ENCODE data around the gene GOLGA8M.
"Not testable (repeated sequence)": the region's sequence is repeated elsewhere in the genome, so short reads cannot be mapped to it uniquely, and the experiment has no call there.

Gene GOLGA8M, protein sequence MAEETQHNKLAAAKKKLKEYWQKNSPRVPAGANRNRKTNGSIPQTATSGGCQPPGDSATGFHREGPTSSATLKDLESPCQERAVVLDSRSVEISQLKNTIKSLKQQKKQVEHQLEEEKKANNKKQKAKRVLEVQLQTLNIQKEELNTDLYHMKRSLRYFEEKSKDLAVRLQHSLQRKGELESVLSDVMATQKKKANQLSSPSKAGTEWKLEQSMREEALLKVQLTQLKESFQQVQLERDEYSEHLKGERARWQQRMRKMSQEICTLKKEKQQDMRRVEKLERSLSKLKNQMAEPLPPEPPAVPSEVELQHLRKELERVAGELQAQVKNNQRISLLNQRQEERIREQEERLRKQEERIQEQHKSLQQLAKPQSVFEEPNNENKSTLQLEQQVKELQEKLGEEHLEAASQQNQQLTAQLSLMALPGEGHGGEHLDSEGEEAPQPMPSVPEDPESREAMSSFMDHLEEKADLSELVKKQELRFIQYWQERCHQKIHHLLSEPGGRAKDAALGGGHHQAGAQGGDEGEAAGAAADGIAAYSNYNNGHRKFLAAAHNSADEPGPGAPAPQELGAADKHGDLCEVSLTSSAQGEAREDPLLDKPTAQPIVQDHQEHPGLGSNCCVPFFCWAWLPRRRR

GRCh38 chr15:28712270-28712669 is at the start of gene GOLGA8M:
GOLGA8M (minus strand) TSS chr15:28712421; CDS start chr15:28712323, 98 bp downstream.
- not testable (repeated sequence) for DNase-seq (ENCODE audit: low read depth in 2 of 2)

GRCh38 chr15:28742890-28743289 is 30.7 kb upstream of the GOLGA8M start:
- not testable (repeated sequence) for DNase-seq (ENCODE audit: low read depth in 2 of 2)

GRCh38 chr15:28738590-28739292 is 26.5 kb upstream of the GOLGA8M start:
- DNase-seq (ENCODE audit: low read depth in 2 of 2), result not testable (repeated sequence)

- DNase-seq (ENCODE audit: low read depth in 2 of 2), result not testable (repeated sequence)
These were observed 26.0 kb upstream of the GOLGA8M start for GRCh38 chr15:28738200-28738561.

GRCh38 chr15:28737521-28738199 is 25.4 kb upstream of the GOLGA8M start:
- peak; percentile 11 to 15 for DNase-seq (ENCODE audit: low read depth in 2 of 2)

- peak in 1 of 2 donors; percentile 10 for DNase-seq (ENCODE audit: low read depth in 2 of 2)
These were observed 15.8 kb upstream of the GOLGA8M start for GRCh38 chr15:28728061-28728460.

DNA sequence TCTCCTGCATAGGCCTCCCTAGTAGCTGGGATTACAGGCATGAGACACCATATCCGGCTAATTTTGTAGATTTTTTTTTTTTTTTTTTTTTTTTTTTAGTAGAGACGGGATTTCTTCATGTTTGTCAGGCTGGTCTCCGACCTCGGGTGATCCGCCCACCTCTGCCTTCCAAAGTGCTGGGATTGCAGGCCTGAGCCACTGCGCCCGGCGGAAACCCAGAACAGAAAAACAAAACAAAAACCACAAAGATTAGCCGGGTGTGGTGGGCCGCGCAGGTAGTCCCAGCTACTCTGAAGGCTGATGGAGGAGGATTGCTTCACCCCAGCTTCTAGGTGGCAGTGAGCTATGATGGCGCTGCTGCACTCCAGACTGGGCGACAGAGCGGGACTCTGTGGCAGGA is 14.8 kb upstream of the GOLGA8M start:
- DNase-seq (ENCODE audit: low read depth in 2 of 2), result not testable (repeated sequence)

DNA sequence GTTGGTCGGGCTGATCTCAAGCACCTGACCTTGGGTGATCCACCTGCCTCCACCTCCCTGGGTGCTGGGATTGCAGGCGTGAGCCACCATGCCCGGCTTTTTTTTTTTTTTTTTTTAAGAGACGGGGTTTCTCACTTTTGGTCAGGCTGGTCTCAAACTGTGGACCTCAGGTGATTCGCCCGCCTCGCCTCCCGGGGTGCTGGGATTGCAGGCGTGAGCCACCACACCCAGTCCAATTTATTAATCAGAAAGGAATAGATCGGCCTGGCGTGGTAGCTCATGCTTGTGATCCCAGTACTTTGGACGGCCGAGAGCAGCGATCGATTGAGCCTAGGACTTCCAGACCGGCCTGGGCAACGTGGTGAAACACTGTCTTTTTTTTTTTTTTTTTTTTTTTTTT is 13.9 kb upstream of the GOLGA8M start:
- no peak for DNase-seq (ENCODE audit: low read depth in 2 of 2)

GRCh38 chr15:28725556-28725955 is 13.3 kb upstream of the GOLGA8M start:
- DNase-seq (ENCODE audit: low read depth in 2 of 2), result no peak

- not testable (repeated sequence) for DNase-seq (ENCODE audit: low read depth in 2 of 2)
These were observed 11.8 kb upstream of the GOLGA8M start for GRCh38 chr15:28723986-28724385.

- not testable (repeated sequence) for DNase-seq (ENCODE audit: low read depth in 2 of 2)
These were observed 7.4 kb upstream of the GOLGA8M start for GRCh38 chr15:28719626-28720025.

DNA sequence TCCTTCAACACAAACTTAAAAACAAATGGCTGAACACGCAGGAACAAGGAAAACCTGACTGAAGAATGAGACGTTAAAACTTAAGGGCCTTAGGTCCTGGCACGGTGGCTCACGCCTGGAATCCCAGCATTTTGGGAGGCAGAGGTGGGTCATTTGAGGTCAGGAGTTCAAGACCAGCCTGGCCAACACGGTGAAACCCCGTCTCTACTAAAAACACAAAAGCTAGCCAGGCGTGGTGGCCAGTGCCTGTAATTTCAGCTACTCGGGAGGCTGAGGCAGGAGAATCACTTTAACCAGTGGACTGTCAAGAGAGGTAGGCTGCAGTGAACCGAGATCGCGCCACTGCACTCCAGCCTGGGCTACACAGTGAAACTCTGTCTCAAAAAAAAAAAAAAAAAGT is 6.4 kb upstream of the GOLGA8M start:
- not testable (repeated sequence) for DNase-seq (ENCODE audit: low read depth in 2 of 2)

- DNase-seq (ENCODE audit: low read depth in 2 of 2), result not testable (repeated sequence)
These were observed 2.0 kb upstream of the GOLGA8M start for GRCh38 chr15:28714176-28714575.

DNA sequence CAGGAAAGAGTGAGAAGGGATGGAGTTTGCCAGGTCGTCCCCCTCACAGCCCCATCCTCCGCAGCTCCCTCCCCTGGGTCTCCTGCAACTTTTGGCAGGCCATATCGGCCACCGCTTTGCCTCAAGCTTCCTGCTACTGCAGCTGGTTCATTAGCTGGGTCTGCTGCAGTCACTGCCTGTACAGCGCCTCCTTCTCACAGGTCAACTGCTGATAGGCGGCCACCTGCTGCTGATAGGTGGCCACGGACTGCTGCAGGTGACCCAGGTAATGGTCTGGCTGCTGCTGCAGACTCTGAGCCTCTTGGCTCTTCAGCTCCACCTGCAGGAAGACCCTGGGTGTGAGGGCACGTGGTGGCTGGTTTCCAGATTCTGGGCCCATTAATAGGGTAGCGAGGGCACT is 8.3 kb downstream of the GOLGA8M start:
- DNase-seq (ENCODE audit: low read depth in 2 of 2), result not testable (repeated sequence)

DNA sequence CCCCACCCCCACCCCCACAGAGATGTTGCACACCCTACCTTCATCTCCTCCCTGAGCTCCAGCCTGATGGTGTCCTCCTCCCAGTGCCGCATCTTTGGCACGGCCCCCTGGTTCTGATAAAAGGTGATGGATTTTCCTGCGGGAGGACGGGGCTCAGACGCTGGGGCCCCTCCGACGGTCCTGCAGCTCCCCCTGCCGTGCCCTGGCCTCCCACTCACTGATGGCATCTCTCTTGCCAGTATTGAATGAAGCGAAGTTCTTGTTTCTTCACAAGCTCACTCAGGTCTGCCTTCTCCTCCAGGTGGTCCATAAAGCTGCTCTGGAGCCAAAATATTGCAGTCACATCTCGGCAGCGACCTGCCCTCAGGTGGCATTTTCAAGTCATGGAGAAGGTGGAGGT is 9.8 kb downstream of the GOLGA8M start:
- not testable (repeated sequence) for DNase-seq (ENCODE audit: low read depth in 2 of 2)

DNA sequence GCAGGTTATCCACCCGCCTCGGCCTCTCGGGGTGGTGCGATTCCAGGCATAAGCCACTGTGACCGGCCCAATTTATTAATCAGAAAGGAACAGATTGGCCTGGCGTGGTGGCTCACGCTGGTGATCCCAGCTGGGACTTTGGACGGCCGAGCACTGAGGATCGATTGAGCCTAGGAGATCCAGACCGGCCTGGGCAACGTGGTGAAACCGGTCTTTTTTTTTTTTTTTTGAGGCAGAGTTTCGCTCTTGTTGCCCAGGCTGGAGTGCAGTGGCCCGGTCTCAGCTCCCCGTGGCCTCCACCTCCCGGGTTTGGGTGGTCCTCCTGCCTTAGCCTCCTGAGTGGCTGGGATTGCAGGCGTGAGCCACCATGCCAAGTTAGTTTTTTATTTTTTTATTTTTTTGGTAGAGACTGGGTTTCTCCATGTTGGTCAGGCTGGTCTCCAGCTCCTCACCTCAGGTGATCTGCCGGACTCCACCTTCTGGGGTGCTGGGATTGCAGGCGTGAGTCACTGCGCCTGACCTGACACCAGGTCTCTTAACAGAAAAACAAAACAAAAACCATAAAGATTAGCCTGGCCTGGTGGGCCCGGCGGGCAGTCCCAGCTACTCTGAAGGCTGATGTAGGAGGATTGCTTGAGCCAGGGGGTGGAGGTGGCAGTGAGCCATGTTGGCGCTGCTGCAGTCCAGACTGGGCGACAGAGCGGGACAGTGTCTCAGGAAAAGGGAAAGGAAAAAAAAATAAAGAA is 18.0 kb downstream of the GOLGA8M start:
- DNase-seq (ENCODE audit: low read depth in 2 of 2), result not testable (repeated sequence)

- not testable (repeated sequence) for DNase-seq (ENCODE audit: low read depth in 2 of 2)
These were observed 19.2 kb downstream of the GOLGA8M start for GRCh38 chr15:28693021-28693420.

- not testable (repeated sequence) for DNase-seq (ENCODE audit: low read depth in 2 of 2)
These were observed 38.7 kb downstream of the GOLGA8M start for GRCh38 chr15:28673533-28673932.

DNA sequence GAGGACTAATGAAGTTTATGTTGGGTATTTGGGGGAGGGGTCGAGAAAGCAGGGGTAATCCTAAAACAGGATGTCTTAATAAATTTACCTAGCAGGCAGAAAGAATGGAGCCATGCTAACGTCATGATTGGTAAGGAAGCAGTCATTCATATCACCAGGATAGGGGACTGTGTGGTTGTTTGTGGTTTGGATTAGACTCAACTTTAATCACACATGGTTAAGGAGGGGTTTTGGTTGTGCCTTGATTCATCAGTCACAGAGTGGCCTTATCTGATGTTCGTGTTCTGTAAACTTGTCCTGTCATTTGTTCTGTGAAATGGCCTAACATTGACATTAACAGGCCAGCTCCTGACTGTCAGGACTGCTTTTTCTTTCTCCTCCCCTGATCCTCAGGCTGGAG is 40.1 kb downstream of the GOLGA8M start:
- not testable (repeated sequence) for DNase-seq (ENCODE audit: low read depth in 2 of 2)

GRCh38 chr15:28666402-28666801 is 45.8 kb downstream of the GOLGA8M start:
- DNase-seq (ENCODE audit: low read depth in 2 of 2), result not testable (repeated sequence)

- DNase-seq (ENCODE audit: low read depth in 2 of 2), result not testable (repeated sequence)
These were observed 47.6 kb downstream of the GOLGA8M start for GRCh38 chr15:28664575-28664974.

Measured in stimulated activated CD8-positive, alpha-beta memory T cell treated with anti-CD3 and anti-CD28 coated beads, Interleukin-2, amount 100 ng/mL, for 1 hour (primary cell).